Stimulated activated naive CD4-positive, alpha-beta T cell (primary cell): Measurements from ENCODE around the gene MBTPS2.
"Not testable (repeated sequence)": the region's sequence is repeated elsewhere in the genome, so short reads cannot be mapped to it uniquely, and the experiment has no call there.

Experiments
- DNase-seq, 6 experiments: peaks; one replicate each; lab custom pipeline; 2025; lab: John Stamatoyannopoulos, UW

MBTPS2 gene

GRCh38 chrX:21856504-21856903 is 17.1 kb downstream of the MBTPS2 start:
- DNase-seq, result no peak

- no peak for DNase-seq
Observed at GRCh38 chrX:21863241-21863640, 23.8 kb downstream of the MBTPS2 start.

- no peak for DNase-seq
Observed at GRCh38 chrX:21865436-21865835, 26.0 kb downstream of the MBTPS2 start.

GRCh38 chrX:21870494-21870893 is 31.1 kb downstream of the MBTPS2 start:
- DNase-seq, result no peak

DNA sequence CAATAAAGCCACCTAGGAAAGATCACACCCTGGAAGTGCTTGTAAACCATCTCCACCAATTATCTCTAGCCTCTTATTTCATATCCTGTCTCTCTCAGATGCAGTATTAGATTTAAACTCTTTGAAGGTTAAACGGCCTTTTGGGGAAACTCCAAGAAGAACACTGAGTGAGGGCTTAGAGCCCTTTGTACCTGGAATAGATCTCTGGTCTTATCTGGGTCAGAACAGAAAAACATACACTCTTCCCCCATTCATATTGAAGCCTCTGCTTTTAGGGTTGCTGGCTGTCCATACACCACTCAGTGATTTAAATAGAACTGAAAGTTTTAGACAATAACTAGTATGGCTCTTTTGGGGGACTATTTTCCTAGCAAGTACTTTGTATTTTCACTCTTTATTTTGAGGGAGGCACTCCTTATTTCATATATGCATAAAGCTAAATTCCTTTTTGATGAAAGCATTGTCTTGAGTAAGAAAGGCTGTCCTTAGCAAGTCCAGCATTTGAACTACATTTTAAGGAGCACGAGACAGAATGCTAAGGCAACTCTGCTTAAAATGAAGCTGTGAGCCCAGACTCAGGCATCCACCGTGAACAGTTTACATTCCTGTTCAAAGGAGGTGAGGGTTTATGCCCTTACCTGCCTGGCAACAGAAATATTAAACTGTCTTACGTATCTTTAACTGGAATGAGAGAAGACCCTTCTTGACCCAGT is 33.8 kb downstream of the MBTPS2 start:
- DNase-seq, result no peak

DNA sequence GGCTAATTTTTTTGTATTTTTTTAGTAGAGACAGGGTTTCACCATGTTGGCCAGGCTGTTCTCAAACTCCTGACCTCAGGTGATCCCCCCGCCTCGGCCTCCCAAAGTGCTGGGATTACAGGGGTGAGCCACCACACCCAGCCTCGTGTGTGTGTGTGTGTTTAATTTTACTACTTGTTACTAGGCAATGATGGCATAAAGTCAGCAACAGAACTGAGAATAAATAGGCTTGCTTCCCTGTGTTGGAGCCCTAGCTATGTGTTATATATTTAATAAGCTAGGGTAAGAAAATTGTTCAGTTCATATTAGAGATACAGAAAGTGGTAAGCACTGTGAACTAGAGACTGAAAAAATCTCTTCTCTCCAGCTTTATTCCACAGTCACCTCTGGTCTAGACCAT is 34.8 kb downstream of the MBTPS2 start:
- not testable (repeated sequence) for DNase-seq

GRCh38 chrX:21875013-21875412 is 35.6 kb downstream of the MBTPS2 start:
- DNase-seq, result no peak

GRCh38 chrX:21881881-21882574 is 42.6 kb downstream of the MBTPS2 start:
- no peak for DNase-seq

GRCh38 chrX:21883258-21883657 is 43.8 kb downstream of the MBTPS2 start:
- DNase-seq, result no peak

- no peak for DNase-seq
Observed at GRCh38 chrX:21885568-21885967, 46.2 kb downstream of the MBTPS2 start.

DNA sequence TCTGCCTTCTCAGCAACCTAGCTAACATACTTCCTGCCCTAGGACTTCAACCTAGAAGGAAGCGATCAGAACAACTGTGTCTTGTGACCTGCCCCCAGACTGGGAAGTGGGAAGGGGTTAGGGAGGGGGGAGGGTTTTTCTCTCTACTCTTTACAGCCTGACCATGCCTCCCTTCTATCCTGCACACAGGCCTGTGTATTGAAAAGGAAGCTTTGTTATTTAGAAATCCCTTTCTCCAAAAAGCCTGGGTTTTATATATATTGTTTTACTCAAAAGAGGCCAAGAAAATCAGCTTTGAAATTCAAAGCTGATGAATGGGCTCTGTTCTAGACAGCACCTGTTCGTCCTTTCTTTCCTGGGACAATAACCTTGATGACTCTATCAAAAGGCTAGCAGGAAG is 65.9 kb downstream of the MBTPS2 start:
- DNase-seq, result no peak

- no peak for DNase-seq
Observed at GRCh38 chrX:21905953-21906352, 66.5 kb downstream of the MBTPS2 start.

- no peak for DNase-seq
Observed at GRCh38 chrX:21907260-21907659, 67.8 kb downstream of the MBTPS2 start.

DNA sequence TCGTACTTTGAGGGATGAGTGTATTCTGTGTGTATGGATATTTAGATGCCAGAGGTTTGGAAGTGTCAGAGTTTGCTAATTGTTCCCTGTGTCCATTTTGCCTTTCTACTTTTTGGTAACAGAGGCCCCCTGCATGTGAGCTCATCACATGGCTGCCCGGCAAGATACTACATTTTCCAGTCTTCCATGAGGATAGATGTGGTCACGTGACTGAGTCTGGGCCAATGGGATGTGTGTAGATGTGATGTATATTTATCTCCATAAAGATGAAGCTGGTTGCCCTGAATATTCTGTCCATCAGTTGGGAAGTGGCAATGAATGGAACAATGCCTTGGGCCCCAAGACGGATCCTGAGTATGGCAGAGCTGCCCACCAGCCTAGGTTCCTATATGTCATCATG is 72.1 kb downstream of the MBTPS2 start:
- no peak for DNase-seq

DNA sequence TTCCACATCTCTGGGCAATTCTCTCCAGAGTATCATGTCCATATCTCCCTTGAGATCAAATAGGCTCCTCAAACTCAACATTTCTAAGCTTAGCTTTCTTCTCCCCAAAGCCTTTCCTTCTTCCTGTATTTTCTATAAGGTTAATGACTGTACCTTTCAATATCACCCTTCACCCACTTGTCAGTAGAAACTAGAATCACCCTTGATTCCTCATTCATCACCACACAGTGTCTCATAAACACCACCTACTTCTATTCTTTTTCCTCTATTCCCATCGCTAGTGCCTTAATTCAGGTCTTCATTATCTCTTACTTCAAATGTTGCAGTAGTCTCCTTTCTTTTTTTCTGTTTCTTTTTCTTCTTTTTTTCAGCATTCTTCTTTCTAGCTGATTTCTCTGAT is 72.8 kb downstream of the MBTPS2 start:
- no peak for DNase-seq

DNA sequence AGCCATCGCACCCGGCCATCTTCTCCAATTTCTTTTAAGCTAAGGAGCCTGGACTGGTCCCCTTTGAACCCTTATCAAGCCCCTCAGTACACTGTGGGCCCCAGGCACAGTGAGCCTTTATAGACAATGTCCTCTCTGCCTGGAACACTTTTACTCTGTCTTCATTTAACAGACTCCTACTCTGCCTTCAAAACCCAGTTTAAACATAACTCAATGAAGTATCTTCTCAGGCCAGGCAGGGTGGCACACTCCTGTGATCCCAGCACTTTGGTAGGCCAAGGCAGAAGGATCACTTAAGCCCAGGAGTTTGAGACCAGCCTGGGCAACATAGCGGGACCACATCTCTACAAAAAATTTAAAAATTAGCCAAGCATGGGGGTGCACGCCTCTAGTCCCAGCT is 73.6 kb downstream of the MBTPS2 start:
- no peak for DNase-seq

DNA sequence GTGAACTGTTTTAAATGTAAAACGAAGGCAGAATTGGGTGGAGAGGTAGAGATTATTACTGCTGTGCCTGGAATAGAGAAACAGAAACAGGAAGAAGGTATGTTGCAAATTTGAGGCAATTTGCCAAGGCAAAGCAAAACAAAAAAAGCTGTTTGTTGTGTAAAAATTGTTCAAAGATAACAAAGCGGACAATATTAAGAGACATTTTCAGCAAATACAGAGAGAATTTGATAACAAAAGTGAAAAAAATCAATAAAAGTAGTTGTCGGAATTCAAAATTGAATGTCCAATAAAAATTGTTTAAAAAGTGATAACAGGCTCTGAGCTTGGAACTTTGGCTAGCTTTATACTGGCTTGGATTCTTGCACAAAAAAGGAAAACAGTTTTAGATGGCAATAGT is 86.7 kb downstream of the MBTPS2 start:
- no peak for DNase-seq

- DNase-seq, result no peak
Observed at GRCh38 chrX:21926527-21927278, 87.3 kb downstream of the MBTPS2 start.

DNA sequence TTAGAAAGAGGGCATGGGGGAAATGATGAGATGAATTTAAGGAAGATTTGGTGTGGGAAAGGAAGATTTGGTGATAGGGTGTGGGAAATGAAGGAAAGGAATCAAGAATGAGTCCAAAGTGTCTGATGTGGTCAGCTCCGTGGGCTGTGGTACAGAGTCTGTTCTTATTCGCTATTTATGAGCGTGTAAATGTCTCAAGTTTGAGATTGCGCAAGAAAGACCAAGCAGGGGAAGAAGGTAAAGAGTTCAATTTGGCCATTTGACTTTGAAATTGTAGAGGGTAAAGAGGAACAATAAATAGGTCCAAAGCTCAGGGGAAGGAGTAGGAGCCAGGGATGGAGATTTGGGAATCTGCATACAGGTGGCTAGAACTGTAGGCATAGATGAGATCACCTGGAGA is 89.8 kb downstream of the MBTPS2 start:
- DNase-seq, result no peak

GRCh38 chrX:21930986-21931385 is 91.6 kb downstream of the MBTPS2 start:
- no peak for DNase-seq

DNA sequence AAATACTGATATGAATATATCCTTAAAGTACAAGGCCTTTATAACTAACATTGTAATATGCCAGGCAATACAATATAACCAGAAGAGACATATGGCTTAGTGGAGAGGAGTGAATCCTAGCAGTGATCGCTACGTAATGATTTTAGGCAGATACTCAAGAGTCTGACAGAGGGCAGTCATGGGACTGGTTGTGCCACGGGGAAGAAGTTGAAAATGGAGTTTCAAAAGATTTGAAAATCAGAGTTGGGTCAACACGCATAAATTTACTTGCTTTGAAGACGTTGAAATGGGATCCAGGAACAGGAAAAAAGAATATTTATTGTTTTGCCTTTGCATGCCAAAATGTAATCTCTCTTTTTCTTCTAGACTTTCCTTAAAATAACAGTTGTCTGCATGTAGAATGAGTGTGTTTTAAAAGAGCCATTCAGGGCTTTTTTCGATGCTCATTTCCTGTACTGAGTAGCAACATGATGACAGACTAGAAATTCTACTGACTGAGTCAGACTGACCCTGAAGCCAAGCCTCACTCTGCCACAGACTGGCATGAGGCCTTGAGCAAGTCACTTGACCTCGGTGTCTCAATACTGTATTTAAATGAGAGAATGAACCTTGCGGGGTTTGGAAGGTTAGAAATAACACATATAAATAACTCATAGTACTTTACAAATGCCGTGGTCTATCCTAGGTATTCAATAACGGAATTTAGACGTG is 93.0 kb downstream of the MBTPS2 start:
- no peak for DNase-seq

DNA sequence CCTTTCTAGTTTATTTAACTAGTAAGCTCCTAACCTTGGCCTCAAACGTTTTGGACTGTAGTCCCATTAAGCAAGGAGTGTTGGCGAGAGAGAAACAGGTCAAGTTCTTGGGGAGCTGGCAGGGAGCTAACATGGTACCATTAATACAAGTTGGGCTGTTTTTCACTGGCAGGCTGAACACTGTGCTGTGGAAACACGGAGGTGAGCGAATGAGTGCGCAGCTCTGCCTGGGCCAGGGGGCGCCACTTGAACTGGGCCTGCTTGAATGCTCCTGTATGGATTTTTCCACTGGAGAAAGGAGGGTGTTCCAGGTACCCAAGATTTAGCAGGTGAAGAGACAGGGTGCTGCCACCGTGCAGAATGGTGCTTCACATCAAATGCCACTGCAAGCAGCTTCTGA is 93.7 kb downstream of the MBTPS2 start:
- DNase-seq, result no peak
